Thoracic aorta (tissue), 2 donors: ENCODE results near the gene DNAL4. TPM values are rescaled to one million over a fixed set of nuclear protein-coding genes. Genes with fewer than 3 reads are reported as not detected.

ENCODE experiments used
- ATAC-seq: fragments of 150-250 bp; one replicate; pipeline ENCODE4 v1.8.0; 2017; ENCODE audit warnings: low read depth; ENCODE audit not compliant: insufficient number of reproducible peaks, low FRiP score
- DNase-seq: peaks from one replicate; pipeline ENCODE4 v3.0.0-alpha.2; 2020; ENCODE audit warnings: low spot score
- H3K27ac ChIP-seq, 2 donors: fragments of 200-600 bp; sonication (generic); 1 replicate in 1 of 2; 2 replicates in 1 of 2; pipeline ENCODE4 v1.5.1; 2016; ENCODE audit warnings: mild to moderate bottlenecking in 2 of 2, moderate library complexity in 2 of 2
- H3K27me3 ChIP-seq: fragments of 200-600 bp; sonication (generic); replicated peaks from 2 replicates; pipeline ENCODE4 v1.6.0; 2016; ENCODE audit warnings: mild to moderate bottlenecking; ENCODE audit not compliant: insufficient read depth
- H3K36me3 ChIP-seq: fragments of 200-600 bp; sonication (generic); one replicate; pipeline ENCODE4 v1.5.1; 2016
- H3K4me1 ChIP-seq, 2 donors: fragments of 200-600 bp; sonication (generic); 1 replicate in 1 of 2; 2 replicates in 1 of 2; pipeline versions ENCODE4 v1.5.1 to v1.6.0; 2016; ENCODE audit warnings: low read depth in 2 of 2, mild to moderate bottlenecking in 1 of 2; ENCODE audit not compliant: control insufficient read depth in 1 of 2
- H3K4me3 ChIP-seq: fragments of 200-600 bp; sonication (generic); 2 replicates; pipeline ENCODE4 v1.5.1; 2016; ENCODE audit warnings: mild to moderate bottlenecking
- H3K9me3 ChIP-seq: fragments of 200-600 bp; sonication (generic); 2 replicates; pipeline ENCODE4 v1.5.1; 2016
- total RNA-seq, 2 donors: library from RNA; depleted of rRNA; stranded (reverse); fragments of >200 nt; gene quantifications; one replicate each; pipeline versions ENCODE4 v1.1.0 to v1.2.3, GENCODE V29; 2016
- TF ChIP-seq, protein P1 (sequence below): fragments of 200-600 bp; sonication (generic); IDR thresholded peaks from one replicate; pipeline ENCODE4 v1.5.1; 2019; ENCODE audit warnings: antibody characterized with exemption

DNAL4 gene
- total RNA-seq, 2 donors from 2014 or later = 9.5 to 20.8 TPM

DNA sequence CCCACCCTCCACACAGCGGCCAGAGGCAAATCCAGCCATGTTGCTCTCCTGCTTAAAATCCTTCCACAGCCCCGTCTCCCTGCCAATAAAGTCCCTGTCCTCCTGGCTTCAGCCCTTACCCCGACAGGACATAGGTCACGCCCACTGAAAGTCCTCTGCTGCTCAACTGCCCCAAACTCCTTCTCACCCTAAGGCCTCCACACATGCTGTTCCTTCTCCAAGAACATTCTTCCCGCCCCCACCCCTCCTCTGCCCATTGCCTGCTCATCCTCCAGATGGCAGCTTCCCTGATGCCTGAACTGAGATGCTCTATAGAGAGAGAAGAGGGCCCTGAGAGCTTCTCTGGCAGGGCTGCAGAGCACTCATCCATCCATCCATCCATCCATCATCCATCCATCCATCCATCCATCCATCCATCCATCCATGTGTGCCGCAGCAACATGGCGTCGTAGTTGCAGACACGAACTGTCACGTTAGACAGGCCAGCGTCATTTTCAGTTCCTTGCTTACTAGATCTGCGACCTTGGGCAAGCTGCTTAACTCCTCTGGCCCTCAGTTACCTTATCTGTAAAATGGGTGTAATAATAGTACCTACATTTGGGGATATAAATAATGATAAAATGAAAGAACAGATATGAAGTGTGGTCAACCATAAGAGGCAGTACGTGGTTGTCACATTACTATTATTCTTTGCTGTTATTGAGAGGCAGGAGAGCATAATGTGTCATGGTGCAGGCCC, 40.4 kb upstream of the DNAL4 start:
- no peak for ATAC-seq

GRCh38 chr22:38833061-38833460, 39.1 kb upstream of the DNAL4 start:
- Histone ChIP-seq H3K27me3 (no peaks in the 10 kb centered on the region), H3K9me3 (no peaks in the 10 kb centered on the region), H3K4me1 (no peaks in the 10 kb centered on the region), H3K27ac (no peak overlapping the region), H3K36me3 (peaks cover 5% of the 10 kb centered on the region), H3K4me3 (no peak overlapping the region)
- TF ChIP-seq, protein P1, sequence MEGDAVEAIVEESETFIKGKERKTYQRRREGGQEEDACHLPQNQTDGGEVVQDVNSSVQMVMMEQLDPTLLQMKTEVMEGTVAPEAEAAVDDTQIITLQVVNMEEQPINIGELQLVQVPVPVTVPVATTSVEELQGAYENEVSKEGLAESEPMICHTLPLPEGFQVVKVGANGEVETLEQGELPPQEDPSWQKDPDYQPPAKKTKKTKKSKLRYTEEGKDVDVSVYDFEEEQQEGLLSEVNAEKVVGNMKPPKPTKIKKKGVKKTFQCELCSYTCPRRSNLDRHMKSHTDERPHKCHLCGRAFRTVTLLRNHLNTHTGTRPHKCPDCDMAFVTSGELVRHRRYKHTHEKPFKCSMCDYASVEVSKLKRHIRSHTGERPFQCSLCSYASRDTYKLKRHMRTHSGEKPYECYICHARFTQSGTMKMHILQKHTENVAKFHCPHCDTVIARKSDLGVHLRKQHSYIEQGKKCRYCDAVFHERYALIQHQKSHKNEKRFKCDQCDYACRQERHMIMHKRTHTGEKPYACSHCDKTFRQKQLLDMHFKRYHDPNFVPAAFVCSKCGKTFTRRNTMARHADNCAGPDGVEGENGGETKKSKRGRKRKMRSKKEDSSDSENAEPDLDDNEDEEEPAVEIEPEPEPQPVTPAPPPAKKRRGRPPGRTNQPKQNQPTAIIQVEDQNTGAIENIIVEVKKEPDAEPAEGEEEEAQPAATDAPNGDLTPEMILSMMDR = no peak
- no peak for DNase-seq
- ATAC-seq = no peak

More for the DNA sequence above, 40.4 kb upstream of the DNAL4 start:
- Histone ChIP-seq H3K27ac (no peak overlapping the region), H3K4me3 (no peak overlapping the region), H3K27me3 (no peaks in the 10 kb centered on the region), H3K4me1 (no peaks in the 10 kb centered on the region), H3K9me3 (no peaks in the 10 kb centered on the region), H3K36me3 (peaks cover 5% of the 10 kb centered on the region)
- TF ChIP-seq, protein P1 = no peak
- DNase-seq = no peak

DNA sequence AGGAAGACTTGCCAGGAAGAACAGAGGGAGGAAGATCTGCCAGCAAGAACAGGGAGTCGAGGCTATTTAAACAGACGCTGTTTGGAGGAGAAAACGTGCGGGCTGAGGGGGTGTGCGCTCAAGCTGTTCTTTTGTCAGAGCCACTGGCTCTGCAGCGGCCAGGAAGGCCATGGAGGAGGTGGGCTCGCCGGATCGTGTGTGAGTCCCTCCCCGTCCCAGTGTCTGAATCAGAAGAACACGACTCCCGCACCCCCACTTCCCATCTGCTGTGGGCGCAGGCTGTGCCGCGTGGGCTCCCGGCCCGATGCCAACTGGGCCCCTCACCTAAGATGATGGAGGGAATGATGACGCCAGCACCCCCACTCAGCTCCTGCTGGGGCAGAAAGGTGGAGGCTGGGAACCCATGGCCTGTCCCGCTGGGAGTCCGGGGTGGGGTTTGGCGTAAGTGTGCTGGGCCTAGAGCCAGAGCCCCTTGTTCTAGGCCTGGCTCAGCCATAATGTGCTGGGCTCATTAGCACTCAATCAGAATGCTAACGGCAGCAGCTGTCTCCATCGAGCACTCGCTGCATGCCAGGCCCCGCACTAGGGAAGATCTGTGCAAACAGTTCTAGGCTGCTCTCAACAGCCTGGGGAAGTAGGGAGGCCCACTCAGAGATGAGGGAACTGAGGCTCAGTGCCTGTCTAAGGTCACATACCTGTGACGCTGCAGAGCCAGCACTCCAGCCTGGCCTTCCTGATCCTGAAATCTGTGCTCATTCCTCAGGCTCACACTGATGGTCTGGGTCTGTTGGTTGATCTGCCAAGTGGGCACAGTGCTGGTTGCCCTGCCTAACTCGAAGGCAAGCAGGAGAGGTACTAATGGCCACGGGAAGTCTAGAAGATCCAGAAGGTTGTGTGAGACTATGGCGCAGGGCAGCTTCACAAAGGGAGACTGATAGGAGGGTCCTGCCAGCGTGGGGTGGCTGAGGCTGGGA, 38.3 kb upstream of the DNAL4 start:
- Histone ChIP-seq H3K27ac (no peak overlapping the region), H3K9me3 (no peaks in the 10 kb centered on the region), H3K36me3 (peaks cover 5% of the 10 kb centered on the region), H3K27me3 (no peaks in the 10 kb centered on the region), H3K4me3 (no peak overlapping the region), H3K4me1 (no peaks in the 10 kb centered on the region)
- TF ChIP-seq, protein P1 = no peak
- no peak for ATAC-seq
- no peak for DNase-seq

GRCh38 chr22:38831166-38831945, 37.4 kb upstream of the DNAL4 start:
- Histone ChIP-seq H3K9me3 (no peaks in the 10 kb centered on the region), H3K36me3 (peaks cover 7% of the 10 kb centered on the region), H3K4me1 (no peaks in the 10 kb centered on the region), H3K27ac (no peak overlapping the region), H3K4me3 (no peak overlapping the region), H3K27me3 (no peaks in the 10 kb centered on the region)
- DNase-seq = no peak
- ATAC-seq = no peak
- TF ChIP-seq, protein P1 = no peak

GRCh38 chr22:38830845-38831108, 36.8 kb upstream of the DNAL4 start:
- TF ChIP-seq, protein P1 = no peak
- ATAC-seq (no peak), DNase-seq (no peak)

More at GRCh38 chr22:38830845-38831108, 36.8 kb upstream of the DNAL4 start:
- Histone ChIP-seq H3K4me1 (no peaks in the 10 kb centered on the region), H3K9me3 (no peaks in the 10 kb centered on the region), H3K36me3 (peaks cover 6% of the 10 kb centered on the region), H3K27ac (no peak overlapping the region), H3K27me3 (no peaks in the 10 kb centered on the region), H3K4me3 (no peak overlapping the region)
